Kidney glomerular epithelial cell (primary cell): ENCODE results near the gene GPRC5A.

ENCODE experiments used
- DNase-seq: peaks from one replicate; lab custom pipeline; 2025; lab: John Stamatoyannopoulos, UW

Gene GPRC5A

GRCh38 chr12:12909995-12910420 lies 18.6 kb downstream of the GPRC5A start:
- DNase-seq, result no peak

GRCh38 chr12:12912711-12913110 lies 21.3 kb downstream of the GPRC5A start:
- no peak for DNase-seq

- no peak for DNase-seq
Measured at GRCh38 chr12:12915656-12916055, 24.3 kb downstream of the GPRC5A start.

- peak; percentile 53 for DNase-seq
Measured at GRCh38 chr12:12916135-12916944, 25.0 kb downstream of the GPRC5A start.

- no peak for DNase-seq
Measured at GRCh38 chr12:12917517-12917916, 26.2 kb downstream of the GPRC5A start.

- DNase-seq, result no peak
Measured at GRCh38 chr12:12918781-12919389, 27.5 kb downstream of the GPRC5A start.

GRCh38 chr12:12919666-12920435 lies 28.5 kb downstream of the GPRC5A start:
- no peak for DNase-seq

- peak; percentile 76 for DNase-seq
Measured at GRCh38 chr12:12922191-12922616, 30.8 kb downstream of the GPRC5A start.

GRCh38 chr12:12922978-12923377 lies 31.6 kb downstream of the GPRC5A start:
- no peak for DNase-seq

- peak; percentile 24 for DNase-seq
Measured at GRCh38 chr12:12924169-12924568, 32.8 kb downstream of the GPRC5A start.

GRCh38 chr12:12925388-12925787 lies 34.0 kb downstream of the GPRC5A start:
- DNase-seq, result no peak

GRCh38 chr12:12926571-12927071 lies 35.3 kb downstream of the GPRC5A start:
- no peak for DNase-seq

- peak; percentile 61 for DNase-seq
Measured at GRCh38 chr12:12927211-12928079, 36.1 kb downstream of the GPRC5A start.

GRCh38 chr12:12929696-12930095 lies 38.3 kb downstream of the GPRC5A start:
- no peak for DNase-seq

GRCh38 chr12:12930633-12931219 lies 39.4 kb downstream of the GPRC5A start:
- no peak for DNase-seq

GRCh38 chr12:12933742-12934141 lies 42.4 kb downstream of the GPRC5A start:
- no peak for DNase-seq

- no peak for DNase-seq
Measured at GRCh38 chr12:12934556-12934955, 43.2 kb downstream of the GPRC5A start.

GRCh38 chr12:12936983-12937491 lies 45.7 kb downstream of the GPRC5A start:
- no peak for DNase-seq

- DNase-seq, result no peak
Measured at GRCh38 chr12:12938541-12938940, 47.2 kb downstream of the GPRC5A start.

- no peak for DNase-seq
Measured at GRCh38 chr12:12939888-12940287, 48.5 kb downstream of the GPRC5A start.
